ENCODE results near the gene LYAR. TPM values are rescaled to one million over a fixed set of nuclear protein-coding genes. Genes with fewer than 3 reads are reported as not detected.
A peak's percentile ranks its signal among the peaks of the same experiment; 100 is the strongest.

The LYAR gene
- polyA plus RNA-seq, 4 donors: 4.5 to 19.7 (median 11.1) TPM

DNA sequence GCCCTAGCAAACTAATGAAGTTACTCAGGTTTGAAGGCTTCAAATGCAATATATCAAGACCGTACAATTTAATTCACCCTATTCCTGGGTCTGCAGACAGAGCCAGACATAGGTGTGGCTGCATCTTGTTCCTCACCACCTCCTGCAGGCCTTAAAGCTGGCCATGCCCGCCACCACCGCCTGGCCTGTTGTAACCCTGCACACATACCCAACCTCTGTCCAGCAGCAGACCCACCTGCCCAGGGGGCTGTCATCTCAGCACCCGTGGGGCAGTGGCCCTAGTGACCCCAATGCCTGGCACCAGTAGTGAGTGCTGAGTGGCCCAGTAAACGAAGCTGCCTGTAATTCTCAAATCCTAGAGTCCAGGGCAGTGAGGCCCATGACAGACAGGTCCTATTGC, 40.8 kb upstream of the LYAR start:
- H3K27me3 ChIP-seq (ENCODE audit: control insufficient read depth in 3 of 3, insufficient read depth in 3 of 3, low read length in 3 of 3): no peaks in the 10 kb centered on the region
- FAIRE-seq: no peak
- no peak overlapping the region for H3K4me3 ChIP-seq (ENCODE audit: low read depth in 1 of 3, low read length in 3 of 3)
- no peaks in the 10 kb centered on the region for H3K36me3 ChIP-seq (ENCODE audit: control insufficient read depth in 3 of 3, insufficient read depth in 2 of 3, low read depth in 1 of 3, low read length in 3 of 3)
- H3K9me3 ChIP-seq (ENCODE audit: control insufficient read depth in 2 of 2, insufficient read depth in 1 of 2, low read depth in 1 of 2, low read length in 1 of 2): peaks cover 0 to 8% of the 10 kb centered on the region in 2 donors
- no peak overlapping the region for H3K27ac ChIP-seq (ENCODE audit: low read depth in 1 of 3, low read length in 2 of 3)
- 83 to 86% (median 86%) methylated on average over 5 of the region's 5 CpGs for WGBS, 3 donors
- no peak for DNase-seq
- H3K4me1 ChIP-seq (ENCODE audit: control insufficient read depth in 3 of 3, insufficient read depth in 2 of 3, low read depth in 1 of 3, low read length in 2 of 3): no peaks in the 10 kb centered on the region

- peaks cover 0 to 8% of the 10 kb centered on the region in 2 donors for H3K9me3 ChIP-seq (ENCODE audit: control insufficient read depth in 2 of 2, insufficient read depth in 1 of 2, low read depth in 1 of 2, low read length in 1 of 2)
- no peak for DNase-seq
- H3K36me3 ChIP-seq (ENCODE audit: control insufficient read depth in 3 of 3, insufficient read depth in 2 of 3, low read depth in 1 of 3, low read length in 3 of 3): no peaks in the 10 kb centered on the region
- H3K27me3 ChIP-seq (ENCODE audit: control insufficient read depth in 3 of 3, insufficient read depth in 3 of 3, low read length in 3 of 3): no peaks in the 10 kb centered on the region
- no peaks in the 10 kb centered on the region for H3K4me1 ChIP-seq (ENCODE audit: control insufficient read depth in 3 of 3, insufficient read depth in 2 of 3, low read depth in 1 of 3, low read length in 2 of 3)
- no peak overlapping the region for H3K4me3 ChIP-seq (ENCODE audit: low read depth in 1 of 3, low read length in 3 of 3)
- WGBS, 3 donors: 91 to 93% (median 92%) methylated on average over 10 of the region's 10 CpGs
- no peak overlapping the region for H3K27ac ChIP-seq (ENCODE audit: low read depth in 1 of 3, low read length in 2 of 3)
- no peak for FAIRE-seq
Observed at GRCh38 chr4:4329496-4329895, 39.5 kb upstream of the LYAR start.

- Histone ChIP-seq H3K4me3 (ENCODE audit: low read depth in 1 of 3, low read length in 3 of 3) (no peak overlapping the region), H3K36me3 (ENCODE audit: control insufficient read depth in 3 of 3, insufficient read depth in 2 of 3, low read depth in 1 of 3, low read length in 3 of 3) (no peaks in the 10 kb centered on the region), H3K27me3 (ENCODE audit: control insufficient read depth in 3 of 3, insufficient read depth in 3 of 3, low read length in 3 of 3) (no peaks in the 10 kb centered on the region), H3K27ac (ENCODE audit: low read depth in 1 of 3, low read length in 2 of 3) (no peak overlapping the region), H3K4me1 (ENCODE audit: control insufficient read depth in 3 of 3, insufficient read depth in 2 of 3, low read depth in 1 of 3, low read length in 2 of 3) (no peaks in the 10 kb centered on the region), H3K9me3 (ENCODE audit: control insufficient read depth in 2 of 2, insufficient read depth in 1 of 2, low read depth in 1 of 2, low read length in 1 of 2) (peaks cover 0 to 8% of the 10 kb centered on the region in 2 donors)
- 86 to 93% (median 87%) methylated on average over 4 of the region's 4 CpGs for WGBS, 3 donors
- DNase-seq (no peak), FAIRE-seq (no peak)
Observed at GRCh38 chr4:4328840-4329239, 38.9 kb upstream of the LYAR start.

DNA sequence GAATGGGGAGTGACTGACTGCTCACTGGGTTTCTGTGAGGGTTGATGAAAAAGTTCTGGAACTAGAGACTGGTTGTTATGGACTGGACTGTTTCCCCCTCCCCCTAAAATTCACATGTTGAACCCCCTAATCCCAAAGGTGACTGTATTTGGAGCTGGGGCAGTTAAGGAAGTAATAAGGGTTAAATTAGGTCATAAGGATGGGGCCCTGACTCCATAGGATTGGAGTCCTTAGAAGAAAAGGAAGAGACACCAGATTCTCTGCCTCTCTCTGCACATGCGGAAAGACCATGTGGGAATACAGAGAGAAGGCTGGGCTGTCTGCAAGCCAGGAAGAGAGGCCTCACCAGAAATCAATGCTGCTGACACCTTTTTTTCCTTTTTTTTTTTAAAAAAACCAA, 38.3 kb upstream of the LYAR start:
- WGBS, 3 donors: 95 to 100% (median 100%) methylated on average over 1 of the region's 1 CpG
- H3K4me1 ChIP-seq (ENCODE audit: control insufficient read depth in 3 of 3, insufficient read depth in 2 of 3, low read depth in 1 of 3, low read length in 2 of 3): no peaks in the 10 kb centered on the region
- no peaks in the 10 kb centered on the region for H3K27me3 ChIP-seq (ENCODE audit: control insufficient read depth in 3 of 3, insufficient read depth in 3 of 3, low read length in 3 of 3)
- H3K9me3 ChIP-seq (ENCODE audit: control insufficient read depth in 2 of 2, insufficient read depth in 1 of 2, low read depth in 1 of 2, low read length in 1 of 2): peaks cover 0 to 8% of the 10 kb centered on the region in 2 donors
- no peak overlapping the region for H3K27ac ChIP-seq (ENCODE audit: low read depth in 1 of 3, low read length in 2 of 3)
- H3K36me3 ChIP-seq (ENCODE audit: control insufficient read depth in 3 of 3, insufficient read depth in 2 of 3, low read depth in 1 of 3, low read length in 3 of 3): no peaks in the 10 kb centered on the region
- DNase-seq (no peak), FAIRE-seq (no peak)
- H3K4me3 ChIP-seq (ENCODE audit: low read depth in 1 of 3, low read length in 3 of 3): no peak overlapping the region

DNA sequence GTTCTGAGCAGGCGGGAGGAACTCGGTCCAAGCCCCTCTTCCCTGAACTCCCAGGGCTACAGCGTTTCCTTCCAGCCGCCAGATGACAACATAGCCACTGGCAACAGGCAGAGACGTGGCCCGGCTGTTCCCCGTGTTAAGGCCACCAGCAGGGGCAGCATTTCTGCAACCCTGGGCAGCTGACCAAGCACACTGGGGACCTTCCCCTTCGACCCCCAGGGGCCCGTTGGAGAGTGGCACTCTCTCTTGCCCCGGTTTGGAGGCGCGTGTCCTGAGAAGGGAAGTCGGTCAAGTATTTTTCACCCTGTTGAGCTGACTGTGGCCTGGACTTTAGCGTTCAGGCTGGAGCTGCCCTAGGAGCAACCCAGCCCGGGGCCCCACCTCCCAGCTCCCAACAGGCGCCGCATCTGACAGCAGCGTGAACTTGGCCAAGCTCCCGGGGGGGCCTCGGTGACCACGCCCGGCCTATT, 37.7 kb upstream of the LYAR start:
- 33 to 48% (median 47%) methylated on average over 22 of the region's 22 CpGs for WGBS, 3 donors

GRCh38 chr4:4326166-4326565, 36.2 kb upstream of the LYAR start:
- Histone ChIP-seq H3K4me1 (ENCODE audit: control insufficient read depth in 3 of 3, insufficient read depth in 2 of 3, low read depth in 1 of 3, low read length in 2 of 3) (no peaks in the 10 kb centered on the region), H3K27me3 (ENCODE audit: control insufficient read depth in 3 of 3, insufficient read depth in 3 of 3, low read length in 3 of 3) (no peaks in the 10 kb centered on the region), H3K4me3 (ENCODE audit: low read depth in 1 of 3, low read length in 3 of 3) (no peak overlapping the region), H3K36me3 (ENCODE audit: control insufficient read depth in 3 of 3, insufficient read depth in 2 of 3, low read depth in 1 of 3, low read length in 3 of 3) (peaks cover 2 to 12% (median 3%) of the 10 kb centered on the region in 3 donors), H3K27ac (ENCODE audit: low read depth in 1 of 3, low read length in 2 of 3) (no peak overlapping the region), H3K9me3 (ENCODE audit: control insufficient read depth in 2 of 2, insufficient read depth in 1 of 2, low read depth in 1 of 2, low read length in 1 of 2) (peaks cover 0 to 8% of the 10 kb centered on the region in 2 donors)
- FAIRE-seq (no peak), DNase-seq (no peak)
- WGBS, 3 donors: 84 to 96% (median 94%) methylated on average over 4 of the region's 4 CpGs

More for the DNA sequence above, 37.7 kb upstream of the LYAR start:
- DNase-seq: peak in 1 of 2 donors; percentile 20
- Histone ChIP-seq H3K36me3 (ENCODE audit: control insufficient read depth in 3 of 3, insufficient read depth in 2 of 3, low read depth in 1 of 3, low read length in 3 of 3) (no peaks in the 10 kb centered on the region), H3K27me3 (ENCODE audit: control insufficient read depth in 3 of 3, insufficient read depth in 3 of 3, low read length in 3 of 3) (no peaks in the 10 kb centered on the region), H3K9me3 (ENCODE audit: control insufficient read depth in 2 of 2, insufficient read depth in 1 of 2, low read depth in 1 of 2, low read length in 1 of 2) (peaks cover 0 to 8% of the 10 kb centered on the region in 2 donors), H3K4me1 (ENCODE audit: control insufficient read depth in 3 of 3, insufficient read depth in 2 of 3, low read depth in 1 of 3, low read length in 2 of 3) (no peaks in the 10 kb centered on the region), H3K27ac (ENCODE audit: low read depth in 1 of 3, low read length in 2 of 3) (no peak overlapping the region), H3K4me3 (ENCODE audit: low read depth in 1 of 3, low read length in 3 of 3) (no peak overlapping the region)
- FAIRE-seq: no peak

DNA sequence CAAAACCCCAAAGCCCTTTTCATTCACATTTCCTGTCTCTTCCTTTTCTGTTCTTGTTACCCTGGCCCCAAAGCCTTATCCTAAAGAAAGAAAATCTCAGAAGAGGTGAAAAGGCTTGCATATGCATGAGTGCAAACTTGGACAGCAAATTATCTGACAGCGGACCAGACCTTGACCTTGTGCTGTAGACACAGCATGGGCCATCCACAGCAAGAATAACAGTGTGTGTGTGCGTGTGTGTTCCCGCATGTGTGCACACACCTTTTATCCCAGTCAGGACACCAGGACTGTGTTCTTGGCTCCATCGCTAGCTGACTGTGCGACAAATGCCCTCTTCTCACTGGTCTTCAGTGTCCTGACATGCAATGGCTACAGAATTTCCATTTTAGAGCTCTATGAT, 35.4 kb upstream of the LYAR start:
- FAIRE-seq: no peak
- H3K4me3 ChIP-seq (ENCODE audit: low read depth in 1 of 3, low read length in 3 of 3): no peak overlapping the region

GRCh38 chr4:4323705-4324534, 34.0 kb upstream of the LYAR start:
- Histone ChIP-seq H3K27ac (ENCODE audit: low read depth in 1 of 3, low read length in 2 of 3) (no peak overlapping the region), H3K36me3 (ENCODE audit: control insufficient read depth in 3 of 3, insufficient read depth in 2 of 3, low read depth in 1 of 3, low read length in 3 of 3) (peaks cover 2 to 25% (median 3%) of the 10 kb centered on the region in 3 donors), H3K4me1 (ENCODE audit: control insufficient read depth in 3 of 3, insufficient read depth in 2 of 3, low read depth in 1 of 3, low read length in 2 of 3) (no peaks in the 10 kb centered on the region), H3K9me3 (ENCODE audit: control insufficient read depth in 2 of 2, insufficient read depth in 1 of 2, low read depth in 1 of 2, low read length in 1 of 2) (peaks cover 0 to 5% of the 10 kb centered on the region in 2 donors), H3K4me3 (ENCODE audit: low read depth in 1 of 3, low read length in 3 of 3) (no peak overlapping the region), H3K27me3 (ENCODE audit: control insufficient read depth in 3 of 3, insufficient read depth in 3 of 3, low read length in 3 of 3) (no peaks in the 10 kb centered on the region)
- FAIRE-seq: no peak
- no peak for DNase-seq
- 59 to 70% (median 63%) methylated on average over 10 of the region's 10 CpGs for WGBS, 3 donors

More for the DNA sequence above, 35.4 kb upstream of the LYAR start:
- 83 to 92% (median 87%) methylated on average over 5 of the region's 5 CpGs for WGBS, 3 donors
- H3K27me3 ChIP-seq (ENCODE audit: control insufficient read depth in 3 of 3, insufficient read depth in 3 of 3, low read length in 3 of 3): no peaks in the 10 kb centered on the region
- H3K36me3 ChIP-seq (ENCODE audit: control insufficient read depth in 3 of 3, insufficient read depth in 2 of 3, low read depth in 1 of 3, low read length in 3 of 3): peaks cover 2 to 20% (median 3%) of the 10 kb centered on the region in 3 donors
- H3K9me3 ChIP-seq (ENCODE audit: control insufficient read depth in 2 of 2, insufficient read depth in 1 of 2, low read depth in 1 of 2, low read length in 1 of 2): peaks cover 0 to 8% of the 10 kb centered on the region in 2 donors
- DNase-seq: no peak
- H3K27ac ChIP-seq (ENCODE audit: low read depth in 1 of 3, low read length in 2 of 3): no peak overlapping the region
- H3K4me1 ChIP-seq (ENCODE audit: control insufficient read depth in 3 of 3, insufficient read depth in 2 of 3, low read depth in 1 of 3, low read length in 2 of 3): no peaks in the 10 kb centered on the region

All from small intestine (tissue), 7 donors.